NCI-H2227 (cell line): ENCODE results near the gene PRKN.

Experiments
- DNase-seq: peaks from one replicate; lab custom pipeline; 2025; ENCODE audit not compliant: unreplicated experiment; lab: John Stamatoyannopoulos, UW

The PRKN gene

GRCh38 chr6:162005372-162005771 lies 722.2 kb downstream of the PRKN start:
- DNase-seq = no peak

GRCh38 chr6:161996783-161997182 lies 730.8 kb downstream of the PRKN start:
- DNase-seq = no peak

DNA sequence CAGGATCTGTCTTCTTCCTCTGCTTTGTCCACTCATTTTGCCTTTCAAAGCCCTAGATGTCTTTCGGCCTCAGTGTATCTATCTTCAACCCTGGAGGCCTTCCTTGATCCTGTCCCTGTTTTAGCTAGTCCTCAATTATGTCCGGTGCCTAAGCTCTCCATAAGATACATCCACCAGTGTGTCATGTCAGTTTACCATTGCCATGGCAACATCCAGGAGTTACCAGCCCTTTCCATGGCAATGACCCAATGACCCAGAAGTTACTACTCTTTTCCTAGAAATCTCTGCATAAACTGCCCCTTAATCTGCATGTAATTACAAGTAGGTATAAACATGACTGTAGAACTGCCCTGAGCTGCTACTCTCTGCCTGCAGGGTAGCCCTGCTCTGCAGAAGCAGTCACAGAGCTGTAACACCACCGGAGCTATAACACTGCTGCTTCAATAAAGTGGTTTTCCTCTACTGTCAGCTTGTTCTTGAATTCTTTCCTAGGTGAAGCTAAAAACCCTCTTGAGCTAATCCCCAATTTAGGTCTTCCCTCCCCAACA lies 741.6 kb downstream of the PRKN start:
- no peak for DNase-seq

GRCh38 chr6:161984713-161985112 lies 742.9 kb downstream of the PRKN start:
- no peak for DNase-seq

- DNase-seq = no peak
These were observed 751.0 kb downstream of the PRKN start for GRCh38 chr6:161976553-161976952.

- no peak for DNase-seq
These were observed 754.5 kb downstream of the PRKN start for GRCh38 chr6:161973064-161973463.

DNA sequence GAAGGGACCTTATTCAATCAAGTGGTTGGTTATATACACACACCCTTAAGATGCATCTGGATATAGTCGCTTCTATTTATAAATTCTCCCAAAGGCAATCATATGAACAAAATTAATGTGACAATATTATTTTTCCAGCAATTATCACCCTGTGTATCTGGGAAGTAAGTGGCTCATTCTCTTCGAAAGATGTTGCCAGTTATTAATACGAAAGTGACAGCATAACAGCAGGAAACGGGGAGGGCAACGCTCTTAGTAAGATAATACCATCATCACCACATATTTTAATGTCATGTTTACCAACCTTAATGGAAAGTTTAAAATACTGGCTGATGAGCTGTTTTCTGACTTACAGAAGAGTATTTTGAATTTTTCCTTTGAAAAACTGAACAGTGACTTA lies 756.5 kb downstream of the PRKN start:
- no peak for DNase-seq

DNA sequence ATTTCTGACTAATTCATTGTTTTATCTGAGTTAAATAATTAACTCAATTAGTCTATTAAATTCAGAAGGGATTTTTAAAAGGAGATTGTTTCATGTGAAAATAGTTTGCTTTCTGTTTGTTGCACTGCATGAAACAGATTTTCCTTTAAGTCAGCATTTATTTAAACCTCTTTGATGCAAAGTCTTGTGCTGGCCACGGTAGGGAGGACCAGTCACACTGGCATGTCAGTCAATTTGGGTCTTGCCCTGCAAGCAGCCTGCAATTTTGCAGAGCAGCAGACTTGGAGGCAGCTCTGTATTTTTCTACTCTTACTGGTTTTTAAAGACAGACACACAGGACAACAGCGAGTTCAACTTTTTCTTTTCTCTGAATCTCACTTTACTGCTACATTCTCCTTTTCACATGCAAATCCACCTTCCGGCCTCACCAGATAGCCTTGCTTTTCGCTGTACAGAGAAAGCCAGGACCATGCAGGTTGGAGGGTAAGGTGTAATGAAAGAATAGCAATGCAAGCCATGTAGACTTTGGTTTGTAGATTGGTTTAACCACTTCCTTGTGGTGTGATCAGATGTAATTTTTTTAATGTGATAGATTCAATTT lies 763.8 kb downstream of the PRKN start:
- DNase-seq = no peak

- no peak for DNase-seq
These were observed 764.4 kb downstream of the PRKN start for GRCh38 chr6:161963181-161963580.

GRCh38 chr6:161961796-161962195 lies 765.8 kb downstream of the PRKN start:
- DNase-seq = no peak

- DNase-seq = no peak
These were observed 766.5 kb downstream of the PRKN start for GRCh38 chr6:161961046-161961445.

DNA sequence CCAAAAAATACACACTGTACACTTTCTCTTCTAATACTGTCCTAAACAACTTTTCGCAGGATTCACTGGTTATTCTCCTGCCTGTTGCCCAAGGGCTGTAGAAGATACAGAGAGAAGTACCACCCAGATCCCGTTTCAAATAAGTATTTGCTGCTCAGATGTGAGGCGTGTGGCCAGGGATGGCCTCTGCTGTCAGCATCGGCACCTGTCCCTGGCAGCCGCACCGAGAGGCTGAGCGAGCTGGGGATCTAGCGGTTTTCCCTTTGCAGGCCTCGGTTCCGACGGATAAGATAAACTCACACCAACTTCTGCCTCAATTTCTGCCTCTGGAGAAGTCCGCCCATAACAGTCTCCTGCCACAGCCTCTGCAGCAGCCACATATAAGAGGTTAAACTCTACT lies 768.5 kb downstream of the PRKN start:
- DNase-seq = no peak

GRCh38 chr6:161956082-161956481 lies 771.5 kb downstream of the PRKN start:
- no peak for DNase-seq

- DNase-seq = no peak
These were observed 772.8 kb downstream of the PRKN start for GRCh38 chr6:161954699-161955276.

GRCh38 chr6:161954077-161954476 lies 773.5 kb downstream of the PRKN start:
- DNase-seq = no peak

DNA sequence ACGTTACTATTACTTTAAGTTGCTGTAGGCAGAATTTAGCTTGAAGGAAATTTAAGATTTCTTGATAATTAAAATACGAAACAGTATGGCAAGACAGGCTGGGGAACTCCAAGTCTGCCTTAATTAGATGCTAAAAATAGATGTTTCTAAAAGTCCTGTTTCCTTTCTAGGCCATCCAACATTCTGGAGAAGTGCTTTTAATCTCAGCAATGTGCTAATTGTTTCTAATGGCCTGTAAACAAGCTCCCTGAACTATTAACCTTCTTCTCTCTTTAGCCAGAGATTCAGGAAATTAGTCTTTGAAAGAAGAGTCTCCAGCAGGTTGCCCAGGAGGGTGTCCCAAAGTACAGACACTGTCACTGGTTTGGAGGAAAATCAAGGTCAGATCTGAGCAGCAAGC lies 776.4 kb downstream of the PRKN start:
- no peak for DNase-seq

DNA sequence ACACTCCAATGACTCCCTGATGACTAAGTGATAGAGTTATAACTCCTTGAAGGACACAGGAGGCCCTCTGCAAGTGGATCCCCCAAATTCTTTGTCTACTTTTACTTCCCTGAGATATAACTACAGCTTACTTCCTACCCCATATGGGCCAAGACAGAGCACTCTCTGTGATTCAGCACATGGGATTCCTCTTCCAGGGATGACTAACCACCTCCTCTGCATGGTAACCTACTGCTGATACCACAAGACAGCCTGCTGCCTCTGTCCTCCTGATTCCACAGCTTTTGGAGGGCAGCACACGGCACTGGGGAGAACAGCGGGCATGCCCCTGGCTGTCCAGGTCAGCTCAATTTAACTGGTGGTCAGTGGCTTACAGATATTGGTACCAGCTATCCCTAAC lies 778.0 kb downstream of the PRKN start:
- DNase-seq = no peak

GRCh38 chr6:161948462-161948861 lies 779.1 kb downstream of the PRKN start:
- DNase-seq = no peak

- DNase-seq = no peak
These were observed 780.2 kb downstream of the PRKN start for GRCh38 chr6:161947371-161947770.

- no peak for DNase-seq
These were observed 781.1 kb downstream of the PRKN start for GRCh38 chr6:161946461-161946860.

DNA sequence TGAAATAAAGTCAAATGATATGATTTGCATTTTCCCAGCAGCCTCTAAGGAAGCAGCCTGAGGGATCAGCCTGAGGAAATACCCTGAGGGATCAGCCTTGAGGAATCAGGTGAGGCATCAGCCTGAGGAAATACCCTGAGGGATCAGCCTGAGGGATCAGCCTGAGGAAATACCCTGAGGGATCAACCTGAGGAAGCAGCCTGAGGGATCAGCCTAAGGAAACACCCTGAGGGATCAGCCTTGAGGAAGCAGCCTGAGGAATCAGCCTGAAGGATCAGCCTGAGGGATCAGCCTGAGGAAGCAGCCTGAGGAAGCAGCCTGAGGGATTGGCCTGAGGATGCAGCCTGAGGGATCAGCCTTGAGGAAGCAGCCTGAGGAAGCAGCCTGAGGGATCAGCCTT lies 784.0 kb downstream of the PRKN start:
- no peak for DNase-seq

DNA sequence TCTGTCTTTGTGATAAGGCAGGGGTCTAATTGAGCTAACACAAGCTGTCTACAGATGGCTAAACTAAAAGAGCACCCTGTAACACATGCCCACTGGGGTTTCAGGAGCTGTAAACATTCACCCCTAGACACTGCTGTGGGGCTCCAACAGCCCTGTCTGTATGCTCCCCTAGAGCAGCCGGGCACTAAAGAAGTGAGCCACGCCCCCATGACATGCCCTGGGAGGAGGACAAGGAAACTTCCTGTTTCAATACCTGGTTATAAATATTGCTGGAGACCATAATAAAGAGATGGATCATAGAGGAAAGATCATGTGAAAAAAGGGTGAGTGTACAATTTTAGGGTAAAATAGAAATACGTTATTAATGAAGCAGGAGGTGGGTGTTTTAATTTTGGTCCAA lies 786.0 kb downstream of the PRKN start:
- DNase-seq = no peak

DNA sequence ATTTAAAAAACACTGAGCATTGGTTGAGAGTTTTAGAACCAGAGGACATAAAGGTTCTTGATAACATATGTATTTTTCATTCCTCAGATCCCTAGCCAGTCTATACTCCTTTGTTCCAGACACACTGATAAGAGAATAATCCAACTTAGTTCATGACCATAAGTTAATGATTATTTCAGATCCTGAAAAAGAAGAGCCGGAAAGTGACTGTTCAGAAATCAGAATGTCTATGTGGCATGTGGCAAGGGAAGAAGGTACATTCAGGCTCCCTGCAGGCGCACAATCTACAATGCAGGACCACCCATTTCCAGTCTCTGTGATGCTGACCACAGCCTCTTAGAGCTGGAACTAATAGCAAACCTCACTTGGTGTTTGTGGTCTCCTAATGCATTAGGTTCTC lies 787.0 kb downstream of the PRKN start:
- no peak for DNase-seq
